Suprapubic skin (tissue), 4 donors: Measurements from ENCODE around the gene ZC3H4. TPM values are rescaled to one million over a fixed set of nuclear protein-coding genes. Genes with fewer than 3 reads are reported as not detected.

Experiments
- DNase-seq, 2 donors: peaks; one replicate each; pipeline ENCODE4 v3.0.0-alpha.2; 2019; ENCODE audit warnings: low spot score in 2 of 2
- H3K27ac ChIP-seq: fragments of 200-600 bp; sonication (generic); one replicate; pipeline ENCODE4 v1.5.1; 2019
- H3K27me3 ChIP-seq: fragments of 200-600 bp; sonication (generic); one replicate; pipeline ENCODE4 v1.5.1; 2019
- H3K36me3 ChIP-seq: fragments of 200-600 bp; sonication (generic); one replicate; pipeline ENCODE4 v1.5.1; 2019
- H3K4me1 ChIP-seq: fragments of 200-600 bp; sonication (generic); one replicate; pipeline ENCODE4 v1.5.1; 2019
- H3K4me3 ChIP-seq: fragments of 200-600 bp; sonication (generic); one replicate; pipeline ENCODE4 v1.5.1; 2019; ENCODE audit warnings: mild to moderate bottlenecking
- H3K9me3 ChIP-seq: fragments of 200-600 bp; sonication (generic); one replicate; pipeline ENCODE4 v1.5.1; 2019
- CTCF ChIP-seq, 2 donors: fragments of 200-600 bp in 1 of 2; fragments of 450-650 bp in 1 of 2; sonication (generic) in 1 of 2; IDR thresholded peaks; one replicate each; pipeline ENCODE4 v1.5.1; 2016 to 2019; ENCODE audit warnings: antibody characterized with exemption in 2 of 2, mild to moderate bottlenecking in 1 of 2, moderate library complexity in 1 of 2
- EP300 ChIP-seq: sonication (generic); formaldehyde crosslinking; IDR thresholded peaks from one replicate; pipeline ENCODE4 v1.6.1; 2017; ENCODE audit warnings: antibody characterized with exemption
- POLR2A ChIP-seq, 2 donors: fragments of 450-650 bp; IDR thresholded peaks; one replicate each; pipeline ENCODE4 v1.6.1; 2017; ENCODE audit warnings: antibody characterized with exemption in 2 of 2, mild to moderate bottlenecking in 2 of 2, moderate library complexity in 2 of 2
- POLR2AphosphoS5 ChIP-seq, 3 donors: sonication (generic); formaldehyde crosslinking; IDR thresholded peaks; one replicate each; pipeline ENCODE4 v1.6.1; 2017; ENCODE audit warnings: antibody characterized with exemption in 3 of 3
- WGBS: methylation state at CpG from one replicate; pipeline ENCODE4 v1.1.5; 2018; 5-methylcytosine and 5-hydroxymethylcytosine counted together
- total RNA-seq, 4 donors: library from RNA; depleted of rRNA; stranded (reverse); fragments of >200 nt; gene quantifications; one replicate each; pipeline ENCODE4 v1.1.0, GENCODE V29; 2016

The ZC3H4 gene
- total RNA-seq, 4 donors from 2014 or later, result 24.2 to 42.8 (median 31.7) TPM

DNA sequence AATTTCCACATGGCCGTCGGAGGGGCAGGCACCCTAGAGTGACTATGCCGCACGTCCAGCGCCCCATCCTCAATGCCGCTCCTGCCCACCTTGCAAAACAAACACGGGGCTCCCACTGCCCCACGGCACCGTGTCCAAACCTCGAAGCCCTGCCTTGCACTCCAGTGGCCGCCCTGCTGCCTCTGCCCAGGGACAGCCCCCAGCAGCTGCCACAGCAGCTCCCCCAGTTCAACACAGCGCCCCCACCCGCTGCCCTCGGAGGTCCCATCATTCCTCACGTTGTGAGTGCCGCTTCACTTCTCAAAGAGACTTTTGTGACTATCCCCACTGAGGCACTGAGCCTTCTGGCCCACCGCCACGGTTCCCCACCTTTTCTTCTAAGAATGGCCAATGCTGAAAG, 42.8 kb downstream of the ZC3H4 start:
- Histone ChIP-seq H3K27me3 (no peaks in the 10 kb centered on the region), H3K9me3 (no peaks in the 10 kb centered on the region), H3K4me3 (no peak overlapping the region), H3K27ac (no peak overlapping the region), H3K36me3 (peaks cover 77% of the 10 kb centered on the region), H3K4me1 (no peaks in the 10 kb centered on the region)
- no peak for DNase-seq
- TF ChIP-seq POLR2AphosphoS5 (IDR thresholded peaks at IDR 0.05) (no peak), EP300 (no peak), POLR2A (IDR thresholded peaks at IDR 0.05) (no peak), CTCF (IDR thresholded peaks at IDR 0.05) (no peak)
- 90% methylated on average over 18 of the region's 18 CpGs for WGBS

DNA sequence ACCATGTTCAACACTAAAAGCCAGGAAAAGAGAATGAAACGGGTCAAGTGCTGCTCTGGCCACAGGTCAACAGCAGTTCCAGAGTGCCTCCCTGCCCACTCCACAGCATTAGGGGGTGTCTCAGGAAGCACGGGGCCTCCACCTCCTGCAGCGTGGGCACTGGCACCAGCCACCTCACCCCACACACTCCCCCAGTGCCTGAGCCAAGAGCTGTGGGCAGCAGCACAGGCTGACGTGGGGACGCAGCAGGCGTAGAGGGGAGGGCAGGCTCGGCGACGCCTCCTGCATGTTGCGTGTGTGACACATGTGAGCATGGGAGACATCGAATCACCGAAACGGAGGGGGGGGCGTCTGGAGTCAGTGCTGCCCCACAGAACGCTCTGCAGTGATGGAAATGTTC, 43.8 kb downstream of the ZC3H4 start:
- TF ChIP-seq POLR2A (IDR thresholded peaks at IDR 0.05) (no peak), POLR2AphosphoS5 (IDR thresholded peaks at IDR 0.05) (no peak), EP300 (no peak), CTCF (IDR thresholded peaks at IDR 0.05) (no peak)
- no peaks in the 10 kb centered on the region for H3K9me3 ChIP-seq
- no peaks in the 10 kb centered on the region for H3K27me3 ChIP-seq
- H3K36me3 ChIP-seq, result peaks cover 84% of the 10 kb centered on the region
- no peak overlapping the region for H3K27ac ChIP-seq
- no peak for DNase-seq
- 82% methylated on average over 15 of the region's 15 CpGs for WGBS
- H3K4me3 ChIP-seq, result no peak overlapping the region
- H3K4me1 ChIP-seq, result no peaks in the 10 kb centered on the region

- TF ChIP-seq EP300, result no peak
- TF ChIP-seq POLR2A (IDR thresholded peaks at IDR 0.05), result no peak
- TF ChIP-seq POLR2AphosphoS5 (IDR thresholded peaks at IDR 0.05), result no peak
- TF ChIP-seq CTCF (IDR thresholded peaks at IDR 0.05), result no peak
- no peak overlapping the region for H3K4me3 ChIP-seq
- H3K27ac ChIP-seq, result no peak overlapping the region
- no peaks in the 10 kb centered on the region for H3K27me3 ChIP-seq
- peaks cover 81% of the 10 kb centered on the region for H3K36me3 ChIP-seq
- no peaks in the 10 kb centered on the region for H3K9me3 ChIP-seq
- DNase-seq, result no peak
- WGBS, result 83% methylated on average over 12 of the region's 18 CpGs
- H3K4me1 ChIP-seq, result no peaks in the 10 kb centered on the region
These were observed 44.6 kb downstream of the ZC3H4 start for GRCh38 chr19:47068876-47069406.

DNA sequence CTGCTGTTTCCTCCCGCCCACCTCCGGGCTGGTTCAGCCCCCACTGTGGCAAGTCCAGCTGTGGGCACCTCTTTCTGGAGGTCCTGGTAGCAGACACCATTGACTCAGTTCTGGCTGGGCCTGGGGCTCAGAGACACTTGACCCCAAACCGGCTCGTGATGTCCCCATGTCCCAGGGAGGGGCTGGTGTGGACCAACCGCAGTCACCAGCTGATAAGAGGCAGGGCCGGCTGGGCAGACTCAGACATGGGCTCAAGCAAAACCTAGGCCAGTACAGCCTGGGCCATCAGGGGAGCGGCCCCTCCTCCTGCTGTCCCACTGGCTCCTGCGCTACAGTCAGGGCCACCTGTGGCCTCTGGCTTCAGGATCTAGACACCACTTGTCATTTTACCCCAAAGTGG, 45.3 kb downstream of the ZC3H4 start:
- TF ChIP-seq EP300, result no peak
- TF ChIP-seq POLR2AphosphoS5 (IDR thresholded peaks at IDR 0.05), result no peak
- TF ChIP-seq CTCF (IDR thresholded peaks at IDR 0.05), result no peak
- no peak for TF ChIP-seq POLR2A (IDR thresholded peaks at IDR 0.05)
- Histone ChIP-seq H3K4me3 (no peak overlapping the region), H3K9me3 (no peaks in the 10 kb centered on the region), H3K36me3 (peaks cover 85% of the 10 kb centered on the region), H3K4me1 (no peaks in the 10 kb centered on the region), H3K27me3 (no peaks in the 10 kb centered on the region), H3K27ac (no peak overlapping the region)
- WGBS, result 90% methylated on average over 7 of the region's 8 CpGs
- no peak for DNase-seq

DNA sequence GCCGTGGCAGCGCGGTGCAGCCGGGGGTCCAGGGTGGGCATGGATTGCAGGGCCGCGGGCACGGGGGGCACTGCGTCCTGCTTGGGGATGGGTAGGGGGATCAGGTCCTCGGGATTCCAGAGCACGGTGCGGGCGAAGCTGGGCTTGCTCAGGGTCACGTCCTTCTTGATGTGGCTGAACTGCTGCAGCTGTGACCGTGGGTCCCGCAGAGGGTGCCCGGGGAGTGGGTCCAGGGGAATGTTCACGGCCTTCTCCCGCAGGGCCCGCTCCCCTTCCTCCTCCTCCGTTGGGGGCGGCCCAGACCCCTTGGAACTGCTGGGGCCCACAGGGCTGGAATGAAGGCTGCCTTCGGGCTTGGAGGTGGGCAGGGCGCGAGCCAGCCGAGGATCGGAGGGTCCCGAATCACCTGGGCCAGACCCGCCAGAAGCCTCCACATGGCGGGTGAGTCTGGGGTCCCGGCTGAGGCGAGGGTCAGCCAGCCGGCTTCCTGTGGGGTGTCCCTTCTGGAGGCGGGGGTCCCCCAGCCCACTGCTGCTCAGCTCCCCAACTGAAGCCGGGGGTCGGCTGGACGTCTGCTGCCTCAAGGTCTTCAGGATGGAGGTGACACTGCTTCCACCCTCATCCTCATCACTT, 46.2 kb downstream of the ZC3H4 start:
- Histone ChIP-seq H3K36me3 (peaks cover 82% of the 10 kb centered on the region), H3K4me1 (no peaks in the 10 kb centered on the region), H3K27ac (no peak overlapping the region), H3K4me3 (no peak overlapping the region), H3K27me3 (no peaks in the 10 kb centered on the region), H3K9me3 (no peaks in the 10 kb centered on the region)
- DNase-seq, result no peak
- 94% methylated on average over 12 of the region's 36 CpGs for WGBS
- no peak for TF ChIP-seq POLR2A (IDR thresholded peaks at IDR 0.05)
- TF ChIP-seq EP300, result no peak
- TF ChIP-seq CTCF (IDR thresholded peaks at IDR 0.05), result no peak
- TF ChIP-seq POLR2AphosphoS5 (IDR thresholded peaks at IDR 0.05), result no peak
